HG02610 (cell line): ENCODE results near the gene CASP1.
"Not testable (repeated sequence)": the region's sequence is repeated elsewhere in the genome, so short reads cannot be mapped to it uniquely, and the experiment has no call there.

Source experiments
- ATAC-seq: cut with Tn5 transposase; IDR thresholded peaks from one replicate; pipeline ENCODE4 v1.9.1; 2021; ENCODE audit warnings: mild to moderate bottlenecking, moderate library complexity; ENCODE audit not compliant: unreplicated experiment

The CASP1 gene

GRCh38 chr11:105034813-105035620 lies at the start of gene CASP1:
Gene CASP1, minus strand, starts transcription at chr11:105035144. Its CDS starts 31 bp downstream, at chr11:105035113.
- peak; percentile 90 for ATAC-seq

DNA sequence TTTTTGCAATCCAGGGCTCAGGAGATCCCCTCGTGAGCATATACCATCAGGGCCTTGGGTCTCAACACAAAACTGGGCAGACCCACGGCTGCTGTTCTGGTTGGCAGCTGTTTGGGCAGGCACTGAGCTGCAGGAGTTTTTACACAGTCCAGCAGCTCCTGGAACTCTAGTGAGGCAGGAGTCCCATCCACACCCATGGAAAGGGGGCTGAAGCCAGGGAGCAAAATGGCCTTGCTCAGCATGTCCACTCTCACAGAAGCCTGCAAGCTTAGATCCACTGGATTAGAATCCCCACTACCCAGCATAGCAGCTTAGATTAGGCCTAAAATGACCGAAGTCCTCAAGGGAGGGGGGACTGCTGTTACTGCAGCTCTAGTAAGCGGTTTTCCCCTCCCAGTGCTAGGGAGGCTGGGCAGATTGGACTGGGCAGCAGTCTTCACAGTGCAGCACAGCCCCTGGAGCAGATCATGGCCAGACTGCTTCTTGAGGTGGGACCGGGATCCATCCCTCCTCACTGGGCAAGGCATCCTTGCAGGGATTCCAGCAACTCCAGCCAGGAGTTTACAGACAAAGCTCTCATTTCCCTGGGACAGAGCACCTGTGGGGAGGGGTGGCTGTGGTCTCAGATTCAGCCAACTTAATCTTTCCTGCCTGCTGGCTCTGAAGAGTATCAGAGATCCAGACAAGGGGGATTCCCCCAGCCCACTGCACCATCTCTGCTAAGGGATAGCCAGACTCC lies 46.6 kb upstream of the CASP1 start:
- ATAC-seq = no peak

DNA sequence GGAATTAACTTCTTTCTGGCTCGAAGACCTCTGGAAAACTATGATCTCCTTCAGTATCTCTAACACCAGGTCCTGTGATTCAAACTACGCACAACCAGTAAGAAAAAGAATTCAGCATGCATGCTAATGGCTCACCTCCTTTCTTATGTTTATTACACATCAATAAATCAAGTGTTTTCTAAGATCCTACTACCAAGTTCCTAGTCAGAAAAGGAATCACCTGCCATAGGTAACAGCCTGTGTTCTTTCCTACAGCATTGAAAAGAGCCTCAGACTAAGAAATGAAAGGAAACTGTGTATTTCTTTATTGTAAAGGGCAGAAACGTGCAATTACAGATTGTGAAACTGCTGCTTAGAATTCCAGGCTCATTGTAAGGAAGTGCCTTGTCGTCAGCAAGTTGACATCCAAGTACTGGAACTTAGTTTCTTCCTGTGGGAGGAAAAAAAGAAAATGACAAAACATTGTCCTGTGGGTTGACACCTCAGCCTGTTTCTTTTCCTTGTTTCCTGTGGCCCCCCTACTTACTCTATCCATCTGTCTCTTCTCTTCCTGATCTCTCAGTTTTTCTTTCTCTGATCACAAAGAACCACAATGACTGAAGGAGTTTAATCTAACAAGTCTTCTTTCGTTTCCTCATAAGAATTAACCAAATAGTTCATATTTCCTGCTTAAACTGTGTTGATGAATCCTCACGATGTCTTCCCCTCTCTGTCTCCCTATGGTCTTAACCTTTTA lies 45.4 kb upstream of the CASP1 start:
- ATAC-seq = not testable (repeated sequence)

DNA sequence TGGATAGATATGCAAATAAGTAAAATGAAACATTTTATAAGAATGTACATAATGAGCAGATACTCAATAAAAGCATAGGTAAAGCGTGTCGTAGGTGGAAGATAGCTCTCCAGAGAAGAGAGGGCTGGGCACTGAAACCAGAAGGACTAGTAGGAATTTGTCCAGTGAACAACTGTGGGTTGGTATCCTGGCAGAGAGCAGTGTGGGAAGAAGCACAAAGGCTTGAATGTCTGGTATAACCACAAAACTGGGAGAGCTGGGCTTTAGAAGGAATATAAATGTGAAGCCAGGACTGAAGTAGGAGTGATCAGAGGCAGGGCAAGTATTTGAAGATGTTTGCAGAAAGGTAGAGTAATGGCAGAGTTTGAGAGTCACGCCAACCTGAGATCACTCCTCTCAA lies 43.3 kb upstream of the CASP1 start:
- ATAC-seq = no peak

- ATAC-seq = not testable (repeated sequence)
Measured at GRCh38 chr11:105077141-105077790, 42.3 kb upstream of the CASP1 start.

DNA sequence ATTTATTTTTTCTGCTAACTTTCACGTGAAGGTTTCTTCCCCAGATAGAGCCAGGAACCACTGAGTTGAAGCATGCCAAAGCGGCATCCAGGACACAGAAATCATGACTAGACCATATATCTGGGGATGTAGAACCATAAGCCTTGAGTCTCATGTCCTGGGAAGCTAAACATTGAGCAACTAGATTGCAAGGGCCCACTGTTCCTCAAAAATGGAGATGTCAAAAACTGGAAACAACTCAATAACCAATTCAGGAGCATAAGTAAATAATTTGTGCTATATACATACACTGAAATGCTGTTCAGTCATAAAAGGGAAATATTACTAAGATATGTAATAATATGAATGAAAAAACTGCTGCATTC lies 39.2 kb upstream of the CASP1 start:
- ATAC-seq = no peak

- no peak for ATAC-seq
Measured at GRCh38 chr11:105073456-105074165, 38.7 kb upstream of the CASP1 start.

DNA sequence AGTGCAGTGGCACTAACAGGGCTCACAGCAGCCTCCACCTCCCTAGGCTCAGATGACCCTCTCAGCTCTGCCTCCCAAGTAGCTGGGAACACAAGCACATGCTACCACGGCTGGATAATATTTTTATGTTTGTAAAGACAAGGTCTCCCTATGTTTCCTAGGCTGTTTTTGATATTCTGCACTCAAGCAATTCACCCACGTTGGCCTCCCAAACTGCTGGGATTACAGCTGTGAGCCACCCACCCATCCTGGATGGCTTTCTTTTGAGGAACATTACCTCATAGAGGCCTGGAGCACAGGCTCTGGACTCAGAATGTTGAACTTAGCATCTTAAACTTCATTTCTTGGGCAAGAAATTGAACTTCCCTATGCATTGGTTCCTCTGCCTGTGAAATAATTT lies 37.1 kb upstream of the CASP1 start:
- not testable (repeated sequence) for ATAC-seq

DNA sequence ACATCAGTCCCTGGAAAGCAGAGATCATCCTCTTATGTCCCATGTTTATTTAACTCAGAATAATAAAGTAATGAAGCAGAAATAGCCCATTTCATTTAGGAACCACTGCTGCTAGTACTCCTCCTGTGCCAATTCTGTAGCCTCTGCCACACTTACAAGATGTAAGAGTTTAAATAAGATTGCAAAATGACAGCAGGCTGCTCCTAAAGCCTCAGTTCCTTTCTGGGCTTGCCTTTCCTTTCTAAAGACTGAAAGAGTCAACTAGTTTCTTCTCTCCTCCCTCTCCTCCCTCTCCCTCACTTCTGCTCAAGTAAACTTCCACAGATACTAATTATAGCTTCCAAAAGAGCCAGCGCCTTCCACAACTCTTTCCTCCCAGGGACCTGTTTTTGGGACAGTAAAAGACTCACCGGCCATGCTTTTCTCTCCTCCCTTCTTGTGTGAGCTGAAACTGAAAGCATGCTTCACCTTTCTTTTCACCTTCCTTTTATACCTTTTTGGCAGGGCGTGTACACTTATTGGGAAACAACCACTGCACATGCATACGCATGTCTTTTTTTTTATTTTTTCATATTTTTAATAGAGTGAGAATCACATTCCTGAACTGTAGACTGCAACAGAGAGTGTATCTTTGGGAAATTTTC lies 36.3 kb upstream of the CASP1 start:
- ATAC-seq = no peak

DNA sequence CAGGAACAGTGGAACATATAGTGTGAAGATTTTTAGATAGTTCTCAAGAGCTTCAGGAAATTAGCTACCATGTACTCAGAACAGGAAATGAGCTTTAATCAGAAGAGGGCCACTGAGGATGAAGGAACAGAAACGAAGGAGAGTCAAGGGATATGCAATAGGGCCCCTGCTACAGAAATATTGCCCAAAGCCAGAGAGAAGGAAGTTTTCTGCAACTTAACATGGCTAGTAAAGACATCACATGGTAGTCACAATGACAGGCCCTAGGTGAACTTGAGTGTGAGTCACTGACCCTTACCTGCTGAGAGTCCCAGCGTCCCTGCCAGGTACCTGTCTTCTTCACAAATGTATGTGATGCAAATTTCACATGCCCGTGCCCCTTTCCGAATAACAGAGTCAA lies 35.4 kb upstream of the CASP1 start:
- no peak for ATAC-seq

DNA sequence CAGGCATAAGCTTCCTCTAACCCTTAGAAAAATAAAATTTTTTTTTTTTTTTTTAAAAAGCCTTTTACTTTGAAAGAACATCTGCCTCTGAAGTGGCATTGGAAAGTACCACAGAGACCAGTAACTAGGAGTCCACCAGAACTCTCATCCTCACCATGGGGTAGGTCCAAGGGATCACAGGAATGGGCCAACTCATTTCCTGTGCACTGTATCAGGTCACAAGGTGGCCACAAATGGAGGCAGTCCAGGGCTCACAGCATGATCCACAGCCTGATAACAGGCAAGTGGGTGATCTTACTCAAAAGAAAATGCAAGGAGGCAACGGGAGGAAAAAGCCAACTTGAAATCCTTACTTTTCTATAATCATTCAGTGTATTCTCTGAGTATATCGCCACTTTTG lies 34.8 kb upstream of the CASP1 start:
- ATAC-seq = not testable (repeated sequence)

GRCh38 chr11:105063245-105063941 lies 28.4 kb upstream of the CASP1 start:
- ATAC-seq = not testable (repeated sequence)

DNA sequence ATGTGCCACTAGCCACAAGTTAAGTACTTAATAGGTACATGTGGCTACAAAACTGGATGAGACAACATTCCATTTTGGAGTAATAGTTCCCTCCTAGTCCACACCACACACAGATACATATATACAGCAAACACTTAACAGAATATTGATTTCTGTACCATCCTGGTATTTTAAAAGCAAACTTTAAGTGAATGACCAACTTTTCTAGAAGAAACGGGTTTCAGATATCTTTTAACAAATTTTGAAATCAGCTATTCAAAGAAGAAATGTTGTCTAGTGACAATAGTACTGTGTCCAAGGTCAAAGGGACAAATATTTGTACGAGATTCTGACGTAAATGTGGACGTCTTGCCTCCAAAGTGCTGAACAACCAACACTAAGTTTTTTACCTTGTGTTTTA lies 22.5 kb upstream of the CASP1 start:
- ATAC-seq = no peak

GRCh38 chr11:105056446-105056845 lies 21.5 kb upstream of the CASP1 start:
- no peak for ATAC-seq

DNA sequence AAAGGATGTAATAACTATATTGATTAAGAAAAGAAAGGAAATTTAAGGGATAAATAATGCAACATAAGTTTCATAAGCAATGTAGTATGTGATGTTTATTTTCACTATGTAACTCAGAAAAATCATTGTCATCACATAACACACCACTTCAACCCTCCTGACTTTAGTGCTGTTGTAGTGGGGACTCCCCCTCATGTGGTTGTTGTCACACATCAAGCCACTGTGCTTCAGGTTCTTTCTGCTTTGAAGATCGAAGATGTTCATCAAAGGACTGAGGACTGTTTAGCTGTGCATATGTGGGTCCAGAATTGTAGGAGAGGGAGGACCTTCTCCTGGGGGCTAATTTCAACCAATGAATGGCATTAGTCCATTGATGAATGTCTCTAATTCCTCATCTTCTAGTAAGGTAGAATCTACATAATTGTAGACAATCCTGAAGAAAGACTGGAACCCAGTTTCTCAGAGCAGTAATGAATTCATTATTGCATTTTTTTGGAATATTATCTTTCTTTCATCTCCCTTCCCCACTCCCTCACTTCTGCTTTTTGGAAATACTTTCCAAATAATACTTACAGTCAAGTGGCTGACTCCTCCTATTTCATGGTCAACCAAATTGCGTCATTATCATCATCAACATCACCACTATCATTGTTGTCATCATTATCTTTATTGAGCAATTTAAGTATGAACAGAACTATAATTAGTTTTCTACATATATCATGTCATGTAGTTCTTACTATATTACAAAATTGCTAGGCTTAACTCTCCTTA lies 20.0 kb upstream of the CASP1 start:
- ATAC-seq = no peak

DNA sequence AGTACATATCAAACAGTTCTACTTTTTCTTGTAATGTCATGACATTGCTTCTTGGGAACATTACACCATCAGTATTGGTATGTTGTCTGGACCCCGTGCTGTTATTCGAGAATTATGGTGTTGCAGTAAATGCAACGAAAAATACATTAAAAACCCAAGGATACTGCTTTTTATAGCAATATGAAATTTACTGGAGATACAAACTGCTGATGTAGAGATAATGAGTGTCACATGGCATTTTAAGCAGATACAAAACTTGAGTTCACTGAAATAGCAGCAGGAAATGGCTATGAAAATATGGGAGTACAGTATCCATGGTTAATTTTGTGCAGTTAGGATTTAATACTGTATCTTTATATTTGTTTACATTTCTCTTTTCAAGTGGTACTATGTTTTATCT lies 17.5 kb upstream of the CASP1 start:
- ATAC-seq = no peak

DNA sequence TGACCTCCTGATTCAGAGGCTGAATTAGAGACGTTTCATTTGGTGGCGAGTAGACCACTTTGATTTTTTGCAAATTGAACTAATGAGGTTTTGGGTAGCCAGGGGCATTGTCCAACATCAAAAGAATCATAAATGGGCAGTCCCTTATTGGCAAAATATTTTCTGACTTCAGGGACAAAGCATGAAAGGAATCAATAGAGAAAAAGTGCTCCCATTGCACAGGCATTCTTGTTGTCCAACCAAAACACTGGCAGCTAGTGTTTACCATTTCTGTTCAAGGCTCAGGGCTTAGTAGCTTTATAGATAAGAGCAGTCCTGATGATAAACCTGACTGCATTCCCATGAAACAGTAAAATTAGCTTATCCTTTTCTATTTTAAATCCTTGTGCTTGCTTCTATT lies 16.6 kb upstream of the CASP1 start:
- no peak for ATAC-seq

- no peak for ATAC-seq
Measured at GRCh38 chr11:105049481-105049880, 14.5 kb upstream of the CASP1 start.
